Colon (tissue), 2 donors: ENCODE results near the gene NPAS2.

Experiments
- FAIRE-seq: peaks from 2 replicates; lab custom pipeline; 2012; peaks lifted over from hg19 to GRCh38; lab: Jason Lieb, UNC
- donor health status: control.
- donor health status: control.

NPAS2 gene

DNA sequence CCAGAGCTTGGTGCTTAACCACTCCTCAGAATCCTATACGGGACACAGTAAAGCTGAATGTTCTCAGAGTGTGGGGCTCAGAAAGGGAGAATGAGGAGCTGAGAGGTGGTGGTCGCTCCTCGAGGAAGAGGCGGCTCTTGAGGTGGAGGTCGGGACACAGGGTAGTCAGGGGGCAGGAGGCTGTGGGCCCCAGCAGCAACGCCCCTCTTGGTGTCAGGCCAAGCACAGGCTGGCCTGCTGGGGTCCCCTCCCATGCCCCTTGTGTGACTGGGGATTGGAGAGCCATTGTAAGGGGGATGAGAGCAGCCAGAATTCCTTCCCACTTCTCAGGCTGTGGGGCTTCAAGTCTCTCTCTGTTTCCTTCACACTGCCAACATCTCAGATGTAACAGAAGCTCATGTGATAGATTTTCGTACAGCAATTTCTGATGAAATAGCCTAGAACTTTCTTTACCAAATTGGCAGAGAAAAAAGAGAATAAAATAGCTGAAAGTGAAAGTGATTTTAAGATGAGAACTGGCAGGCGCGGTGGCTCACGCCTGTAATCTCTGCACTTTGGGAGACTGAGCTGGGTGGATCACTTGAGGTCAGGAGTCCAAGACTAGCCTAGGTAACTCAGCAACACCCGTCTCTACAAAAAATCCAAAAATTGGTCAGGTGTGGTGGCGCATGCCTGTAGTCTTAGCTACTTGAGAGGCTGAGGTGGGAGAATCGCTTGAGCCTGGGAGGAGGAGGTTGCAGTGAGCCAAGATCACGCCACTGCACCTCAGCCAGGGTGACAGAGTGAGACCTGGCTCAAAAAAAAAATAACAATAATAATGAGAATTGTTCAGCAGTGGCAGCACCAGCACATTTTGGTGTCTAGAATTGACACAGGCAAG, 121.1 kb downstream of the NPAS2 start:
- FAIRE-seq, result no peak

DNA sequence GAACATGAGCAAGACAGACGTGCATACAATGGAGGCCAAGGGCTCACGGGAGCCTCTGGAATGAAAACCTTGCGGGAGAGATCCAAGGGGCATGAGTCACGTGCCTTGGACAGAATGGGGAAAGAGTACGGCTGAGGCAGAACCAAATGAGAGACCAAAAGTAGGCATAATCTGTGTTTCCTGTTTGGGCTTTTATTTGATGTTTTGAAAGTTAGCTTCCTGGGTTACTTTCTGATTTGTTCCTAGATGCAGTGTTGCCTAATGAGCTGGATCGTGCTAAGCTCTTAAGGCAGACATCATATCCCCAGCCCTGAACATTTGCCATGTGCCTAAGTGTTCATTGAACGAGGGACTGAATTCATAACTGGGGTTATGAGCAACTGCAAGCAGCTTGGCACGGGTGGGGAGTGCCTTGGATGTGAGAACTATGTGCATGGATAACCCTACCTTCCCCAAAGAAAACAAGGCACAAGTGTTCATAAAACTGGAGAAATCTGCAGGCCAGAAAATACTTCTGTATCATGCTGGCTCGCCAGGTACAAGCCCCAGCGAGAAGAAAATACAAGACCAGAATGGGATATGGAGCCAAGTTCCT, 121.8 kb downstream of the NPAS2 start:
- no peak for FAIRE-seq

- no peak for FAIRE-seq
Measured at GRCh38 chr2:100944617-100945432, 124.9 kb downstream of the NPAS2 start.

GRCh38 chr2:100945433-100945740, 125.4 kb downstream of the NPAS2 start:
- no peak for FAIRE-seq

- no peak for FAIRE-seq
Measured at GRCh38 chr2:100945930-100946607, 126.1 kb downstream of the NPAS2 start.

- FAIRE-seq, result no peak
Measured at GRCh38 chr2:100948942-100949811, 129.2 kb downstream of the NPAS2 start.

- no peak for FAIRE-seq
Measured at GRCh38 chr2:100952512-100952911, 132.6 kb downstream of the NPAS2 start.

DNA sequence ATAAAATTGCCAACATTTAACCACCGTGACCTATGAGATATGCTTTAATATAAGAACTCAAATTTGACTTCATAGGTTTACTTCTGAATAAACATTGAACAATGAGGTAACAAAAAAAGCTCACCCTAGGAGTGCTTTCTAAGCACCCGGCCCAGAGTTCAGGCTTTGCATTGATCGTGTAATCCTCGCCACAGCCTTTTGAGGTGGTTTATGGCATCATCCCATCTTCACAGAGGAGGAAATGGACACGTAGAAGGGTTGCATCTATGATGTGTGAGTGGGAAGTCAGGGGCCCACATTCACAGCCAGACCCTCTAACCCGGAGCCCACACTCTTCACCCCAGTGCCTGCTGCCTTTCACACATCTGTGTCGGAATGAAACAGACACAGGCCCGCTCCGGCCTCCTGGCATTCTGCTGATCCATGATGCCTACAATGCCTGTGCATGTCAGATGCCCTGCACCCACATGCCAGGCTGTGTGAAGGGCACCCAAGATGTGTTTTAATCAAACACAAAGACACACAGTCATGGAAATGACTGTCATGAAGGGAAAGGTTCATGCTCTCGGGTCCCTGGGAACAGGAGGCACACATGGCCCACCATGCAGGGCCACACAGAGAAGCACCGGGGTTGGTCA, 133.6 kb downstream of the NPAS2 start:
- no peak for FAIRE-seq

- FAIRE-seq, result no peak
Measured at GRCh38 chr2:100954044-100954420, 134.1 kb downstream of the NPAS2 start.

- FAIRE-seq, result no peak
Measured at GRCh38 chr2:100955226-100955625, 135.3 kb downstream of the NPAS2 start.

- FAIRE-seq, result no peak
Measured at GRCh38 chr2:100956081-100956480, 136.1 kb downstream of the NPAS2 start.

GRCh38 chr2:100957996-100958653, 138.2 kb downstream of the NPAS2 start:
- no peak for FAIRE-seq

GRCh38 chr2:100959225-100959880, 139.4 kb downstream of the NPAS2 start:
- no peak for FAIRE-seq

- FAIRE-seq, result no peak
Measured at GRCh38 chr2:100960688-100961087, 140.7 kb downstream of the NPAS2 start.

DNA sequence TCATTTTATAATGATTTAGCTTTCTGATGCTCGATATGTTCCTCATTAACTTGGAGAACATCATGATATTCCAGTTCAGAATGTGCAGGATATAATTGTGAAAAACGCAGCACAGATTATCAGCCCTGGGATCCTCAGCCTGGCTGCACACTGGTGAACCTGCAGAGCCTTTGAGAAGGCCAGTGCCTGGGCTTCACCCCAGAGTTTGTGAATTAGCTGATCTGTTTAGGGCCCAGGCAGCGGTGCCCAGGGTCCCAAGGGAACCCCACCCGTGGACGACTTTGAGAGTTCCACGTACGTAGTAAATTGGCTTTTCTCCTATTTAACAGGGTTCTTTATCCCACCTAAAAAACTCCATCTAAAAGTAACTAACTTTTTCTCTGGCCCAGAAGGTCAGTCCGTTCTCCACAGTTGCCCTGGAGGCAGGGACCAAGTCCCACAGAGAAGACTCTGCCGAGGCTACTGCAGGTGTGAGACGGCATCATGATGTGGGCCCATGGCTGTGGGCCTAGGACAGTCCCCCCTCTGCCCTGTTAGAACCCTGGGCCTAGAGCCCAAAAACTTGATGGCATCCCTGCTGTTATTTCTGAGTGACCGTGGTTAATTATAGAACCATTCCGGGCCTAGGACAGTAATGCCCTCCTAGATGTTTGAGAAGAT, 142.6 kb downstream of the NPAS2 start:
- FAIRE-seq, result no peak

DNA sequence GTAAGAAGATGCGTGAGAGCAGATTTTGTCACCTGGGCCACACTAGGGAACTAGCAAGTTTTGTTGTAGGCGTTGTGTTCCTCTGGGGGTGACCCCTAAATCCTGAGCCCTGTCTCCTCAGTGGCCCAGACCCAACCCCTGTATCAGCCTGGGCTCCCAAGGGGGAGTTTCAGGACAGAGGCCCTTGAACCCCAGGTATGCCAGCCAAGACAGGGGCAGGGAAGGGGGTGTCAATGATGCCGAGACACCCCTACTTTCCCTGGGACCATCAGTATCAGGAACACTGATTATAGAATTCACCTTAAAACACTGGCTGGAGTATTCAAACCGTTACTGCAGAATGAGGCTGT, 143.1 kb downstream of the NPAS2 start:
- FAIRE-seq, result no peak

- no peak for FAIRE-seq
Measured at GRCh38 chr2:100964222-100964621, 144.3 kb downstream of the NPAS2 start.

GRCh38 chr2:100964681-100965169, 144.8 kb downstream of the NPAS2 start:
- no peak for FAIRE-seq

- no peak for FAIRE-seq
Measured at GRCh38 chr2:100965596-100965995, 145.7 kb downstream of the NPAS2 start.
